Duodenal mucosa (tissue), 2 donors: ENCODE results near the gene RACK1.
A peak's percentile ranks its signal among the peaks of the same experiment; 100 is the strongest.

Source experiments
- H3K27ac ChIP-seq: one replicate; pipeline ENCODE4 v1.7.0; 2013; ENCODE audit warnings: low read depth, low read length
- H3K27me3 ChIP-seq, 2 donors: one replicate each; pipeline ENCODE4 v1.7.0; 2013; ENCODE audit warnings: low read length in 2 of 2, control low read depth in 1 of 2; ENCODE audit not compliant: insufficient read depth in 2 of 2, control insufficient read depth in 1 of 2
- H3K36me3 ChIP-seq, 2 donors: one replicate each; pipeline ENCODE4 v1.7.0; 2013; ENCODE audit warnings: low read length in 2 of 2, control low read depth in 1 of 2; ENCODE audit not compliant: insufficient read depth in 2 of 2, control insufficient read depth in 1 of 2
- H3K4me1 ChIP-seq, 2 donors: one replicate each; pipeline ENCODE4 v1.7.0; 2013; ENCODE audit warnings: low read length in 2 of 2, control low read depth in 1 of 2; ENCODE audit not compliant: insufficient read depth in 2 of 2, control insufficient read depth in 1 of 2
- H3K4me3 ChIP-seq, 2 donors: one replicate each; pipeline ENCODE4 v1.7.0; 2013; ENCODE audit warnings: low read length in 2 of 2, low read depth in 1 of 2
- H3K9ac ChIP-seq, 2 donors: one replicate each; pipeline ENCODE4 v1.7.0; 2013; ENCODE audit warnings: low read length in 2 of 2, low read depth in 1 of 2
- H3K9me3 ChIP-seq, 2 donors: one replicate each; pipeline ENCODE4 v1.7.0; 2013; ENCODE audit warnings: low read length in 2 of 2, control low read depth in 1 of 2; ENCODE audit not compliant: control insufficient read depth in 1 of 2

Gene RACK1

DNA sequence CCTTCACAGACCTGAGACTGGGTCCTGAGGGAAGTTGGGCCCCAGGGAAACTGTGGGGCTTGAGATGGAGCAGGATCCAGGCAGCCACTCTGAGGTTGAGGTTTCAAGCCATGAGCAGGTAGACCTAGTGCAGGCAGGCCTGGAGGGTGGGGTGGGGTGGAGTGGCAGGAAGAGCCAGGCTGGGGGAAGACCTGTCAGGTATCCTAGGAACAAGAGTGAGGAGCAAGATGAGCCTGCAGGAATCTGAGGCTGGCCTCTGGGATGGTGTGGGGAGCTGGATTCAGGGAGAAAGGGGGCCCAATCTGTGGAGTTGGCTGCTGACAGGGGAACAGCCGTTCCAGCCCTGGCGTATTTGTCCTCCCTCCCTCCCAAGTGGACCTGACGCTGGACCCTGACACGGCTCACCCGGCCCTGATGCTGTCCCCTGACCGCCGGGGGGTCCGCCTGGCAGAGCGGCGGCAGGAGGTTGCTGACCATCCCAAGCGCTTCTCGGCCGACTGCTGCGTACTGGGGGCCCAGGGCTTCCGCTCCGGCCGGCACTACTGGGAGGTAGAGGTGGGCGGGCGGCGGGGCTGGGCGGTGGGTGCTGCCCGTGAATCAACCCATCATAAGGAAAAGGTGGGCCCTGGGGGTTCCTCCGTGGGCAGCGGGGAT, 9.8 kb downstream of the RACK1 start:
- H3K36me3 ChIP-seq: peaks cover 50 to 85% of the 10 kb centered on the region in 2 donors

DNA sequence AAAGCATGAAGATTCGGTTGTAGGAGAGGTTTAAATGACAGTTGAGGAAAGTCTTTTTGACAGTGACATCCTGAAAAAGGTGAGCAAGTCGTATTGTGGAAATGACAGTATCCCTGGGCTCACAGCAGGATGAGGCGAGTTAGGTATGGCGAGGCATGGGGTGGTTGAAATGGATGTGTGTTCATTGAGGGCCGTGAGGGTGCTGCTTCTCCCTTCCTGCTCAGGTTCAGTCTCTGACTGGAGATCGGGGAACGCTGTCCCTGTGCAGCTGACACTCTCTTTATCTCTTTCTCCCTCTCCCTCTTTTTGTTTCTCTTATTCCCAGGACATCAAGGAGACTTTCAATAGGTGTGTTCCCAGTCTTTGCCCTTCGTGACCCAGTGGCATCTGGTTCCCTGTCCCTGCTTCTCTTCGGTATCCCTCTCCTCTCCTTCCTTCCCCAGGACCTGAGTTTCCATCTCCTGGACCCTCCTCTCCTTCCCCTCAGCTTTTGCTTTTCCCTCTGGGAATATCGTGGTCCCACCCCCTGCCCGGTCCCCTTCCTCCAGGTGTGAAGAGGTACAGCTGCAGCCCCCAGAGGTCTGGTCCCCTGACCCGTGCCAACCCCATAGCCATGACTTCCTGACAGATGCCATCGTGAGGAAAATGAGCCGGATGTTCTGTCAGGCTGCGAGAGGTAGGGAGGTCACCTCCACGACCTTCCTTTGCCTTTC, 10.5 kb downstream of the RACK1 start:
- no peaks in the 10 kb centered on the region for H3K27me3 ChIP-seq
- H3K27ac ChIP-seq: no peak overlapping the region
- H3K4me1 ChIP-seq: no peaks in the 10 kb centered on the region
- no peak overlapping the region for H3K9ac ChIP-seq
- peaks cover 46 to 78% of the 10 kb centered on the region in 2 donors for H3K36me3 ChIP-seq
- no peak overlapping the region for H3K4me3 ChIP-seq
- H3K9me3 ChIP-seq: no peaks in the 10 kb centered on the region

More for the DNA sequence above, 9.8 kb downstream of the RACK1 start:
- Histone ChIP-seq H3K27ac (no peak overlapping the region), H3K9me3 (no peaks in the 10 kb centered on the region), H3K4me1 (no peaks in the 10 kb centered on the region), H3K4me3 (no peak overlapping the region), H3K9ac (no peak overlapping the region), H3K27me3 (no peaks in the 10 kb centered on the region)

DNA sequence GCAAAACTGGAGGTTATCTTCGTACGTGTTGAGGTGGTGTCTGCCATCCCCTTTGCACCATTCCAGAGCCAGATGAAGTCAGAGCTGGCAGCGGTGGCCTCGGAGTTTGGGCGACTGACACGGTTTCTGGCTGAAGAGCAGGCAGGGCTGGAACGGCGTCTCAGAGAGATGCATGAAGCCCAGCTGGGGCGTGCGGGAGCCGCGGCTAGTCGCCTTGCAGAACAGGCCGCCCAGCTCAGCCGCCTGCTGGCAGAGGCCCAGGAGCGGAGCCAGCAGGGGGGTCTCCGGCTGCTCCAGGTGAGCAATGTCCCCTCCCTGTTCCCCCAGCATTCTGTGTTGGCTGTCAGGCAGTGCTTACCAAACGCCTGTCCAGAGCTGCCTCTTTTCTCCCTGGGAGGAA, 11.1 kb downstream of the RACK1 start:
- H3K27ac ChIP-seq: no peak overlapping the region

GRCh38 chr5:181231432-181231831, 12.3 kb downstream of the RACK1 start:
- no peaks in the 10 kb centered on the region for H3K27me3 ChIP-seq
- no peak overlapping the region for H3K4me3 ChIP-seq
- H3K9me3 ChIP-seq: no peaks in the 10 kb centered on the region
- H3K27ac ChIP-seq: no peak overlapping the region
- no peaks in the 10 kb centered on the region for H3K4me1 ChIP-seq
- no peak overlapping the region for H3K9ac ChIP-seq
- H3K36me3 ChIP-seq: peaks cover 28 to 60% of the 10 kb centered on the region in 2 donors

More for the DNA sequence above, 11.1 kb downstream of the RACK1 start:
- no peak overlapping the region for H3K9ac ChIP-seq
- no peaks in the 10 kb centered on the region for H3K9me3 ChIP-seq
- no peaks in the 10 kb centered on the region for H3K27me3 ChIP-seq
- no peak overlapping the region for H3K4me3 ChIP-seq
- no peaks in the 10 kb centered on the region for H3K4me1 ChIP-seq
- H3K36me3 ChIP-seq: peaks cover 39 to 71% of the 10 kb centered on the region in 2 donors

- no peaks in the 10 kb centered on the region for H3K4me1 ChIP-seq
- H3K4me3 ChIP-seq: no peak overlapping the region
- no peak overlapping the region for H3K27ac ChIP-seq
- no peak overlapping the region for H3K9ac ChIP-seq
- no peaks in the 10 kb centered on the region for H3K27me3 ChIP-seq
- H3K36me3 ChIP-seq: peaks cover 19 to 51% of the 10 kb centered on the region in 2 donors
- H3K9me3 ChIP-seq: no peaks in the 10 kb centered on the region
These were observed 13.2 kb downstream of the RACK1 start for GRCh38 chr5:181230551-181230950.

DNA sequence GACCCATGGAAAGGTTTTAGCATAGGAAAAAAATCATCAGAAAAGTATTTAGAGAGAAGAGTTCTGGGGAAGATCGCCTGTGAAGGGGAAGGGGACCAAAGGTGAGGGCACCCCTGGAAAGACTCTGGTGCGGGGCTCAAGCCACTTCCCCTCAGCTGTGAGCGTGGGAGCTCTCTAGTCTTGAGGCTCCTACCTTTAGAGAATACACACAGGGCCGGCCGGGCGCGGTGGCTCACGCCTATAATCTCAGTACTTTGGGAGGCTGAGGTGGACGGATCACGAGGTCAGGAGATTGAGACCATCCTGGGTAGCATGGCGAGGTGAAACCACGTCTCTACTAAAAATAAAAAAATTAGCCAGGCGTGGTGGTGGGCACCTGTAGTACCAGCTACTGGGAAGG, 13.7 kb downstream of the RACK1 start:
- no peaks in the 10 kb centered on the region for H3K9me3 ChIP-seq
- no peak overlapping the region for H3K4me3 ChIP-seq
- H3K4me1 ChIP-seq: peaks cover 2% of the 10 kb centered on the region in 2 donors
- H3K27me3 ChIP-seq: no peaks in the 10 kb centered on the region
- H3K27ac ChIP-seq: no peak overlapping the region
- no peak overlapping the region for H3K9ac ChIP-seq
- H3K36me3 ChIP-seq: peaks cover 19 to 45% of the 10 kb centered on the region in 2 donors

GRCh38 chr5:181224390-181225229, 19.1 kb downstream of the RACK1 start:
- H3K9ac ChIP-seq: peak overlapping the region; percentile 80 to 94
- H3K36me3 ChIP-seq: peaks cover 0 to 2% of the 10 kb centered on the region in 2 donors
- no peak overlapping the region for H3K27ac ChIP-seq
- H3K4me3 ChIP-seq: peak overlapping the region; percentile 89 to 94
- no peaks in the 10 kb centered on the region for H3K27me3 ChIP-seq
- H3K4me1 ChIP-seq: peaks cover 16 to 22% of the 10 kb centered on the region in 2 donors
- H3K9me3 ChIP-seq: no peaks in the 10 kb centered on the region

DNA sequence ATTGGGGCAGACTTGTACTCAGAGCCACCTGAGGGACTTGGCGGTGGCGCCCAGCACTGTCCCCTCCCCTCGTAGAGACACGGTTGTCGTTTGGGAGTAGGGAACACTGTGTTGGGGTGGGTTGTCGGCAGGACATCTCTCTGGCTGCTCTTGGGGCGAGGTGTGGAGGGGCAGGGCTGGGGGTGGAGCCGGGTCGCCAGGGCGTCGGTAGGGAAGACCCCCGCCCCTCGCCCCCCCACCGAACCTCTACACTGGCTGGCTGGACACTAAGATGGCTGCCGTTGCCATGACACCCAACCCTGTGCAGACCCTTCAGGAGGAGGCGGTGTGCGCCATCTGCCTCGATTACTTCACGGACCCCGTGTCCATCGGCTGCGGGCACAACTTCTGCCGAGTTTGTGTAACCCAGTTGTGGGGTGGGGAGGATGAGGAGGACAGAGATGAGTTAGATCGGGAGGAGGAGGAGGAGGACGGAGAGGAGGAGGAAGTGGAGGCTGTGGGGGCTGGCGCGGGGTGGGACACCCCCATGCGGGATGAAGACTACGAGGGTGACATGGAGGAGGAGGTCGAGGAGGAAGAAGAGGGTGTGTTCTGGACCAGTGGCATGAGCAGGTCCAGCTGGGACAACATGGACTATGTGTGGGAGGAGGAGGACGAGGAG, 19.8 kb downstream of the RACK1 start:
- peak overlapping the region; percentile 97 for H3K27ac ChIP-seq

DNA sequence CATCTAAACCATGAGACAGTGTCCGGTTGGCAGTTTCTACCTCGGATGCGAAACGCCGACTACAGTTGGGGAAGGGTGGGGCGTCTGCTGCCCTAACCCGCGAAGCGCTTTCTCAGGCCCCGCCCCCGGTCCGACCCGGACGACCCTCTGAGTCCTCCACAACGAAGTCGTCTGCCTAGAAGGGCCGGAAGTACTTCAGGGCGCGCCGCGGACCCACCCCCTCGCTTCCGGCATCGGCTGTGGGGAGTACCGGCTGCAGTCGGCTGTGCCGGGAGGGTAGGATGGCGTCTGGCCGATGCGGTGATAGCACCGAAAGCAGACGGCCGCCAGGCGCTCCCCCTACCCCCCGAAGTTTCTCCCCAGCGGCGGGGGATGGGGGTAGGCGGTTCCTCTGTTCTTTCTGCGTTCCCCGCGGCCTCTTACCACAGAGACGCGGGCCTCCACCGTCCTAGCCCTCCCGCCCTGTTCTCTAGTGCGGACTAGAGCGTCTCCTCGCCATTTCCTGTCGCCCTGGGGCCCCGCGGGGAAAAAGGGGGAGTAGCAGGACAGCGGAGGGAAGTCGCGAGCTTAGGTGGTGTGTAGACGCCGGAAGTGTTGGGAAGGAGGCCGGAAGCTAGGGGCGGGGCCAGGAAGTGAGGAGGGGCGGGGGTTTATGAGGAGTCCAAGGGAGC, 20.5 kb downstream of the RACK1 start, which contains the start of gene TRIM41:
Gene TRIM41 (plus strand): TSS at position 224 of the 671 bp plus-strand sequence. CDS start 719 bp downstream, outside the sequence.
- H3K9me3 ChIP-seq: no peaks in the 10 kb centered on the region

More for the DNA sequence above, 19.8 kb downstream of the RACK1 start:
- peak overlapping the region; percentile 89 to 94 for H3K4me3 ChIP-seq
- H3K4me1 ChIP-seq: peaks cover 16 to 22% of the 10 kb centered on the region in 2 donors
- peak overlapping the region; percentile 80 to 94 for H3K9ac ChIP-seq
- no peaks in the 10 kb centered on the region for H3K27me3 ChIP-seq
- H3K36me3 ChIP-seq: no peaks in the 10 kb centered on the region
- no peaks in the 10 kb centered on the region for H3K9me3 ChIP-seq

More for the DNA sequence above, 20.5 kb downstream of the RACK1 start, which contains the start of gene TRIM41:
- Histone ChIP-seq H3K4me1 (peaks cover 16 to 22% of the 10 kb centered on the region in 2 donors), H3K27ac (peak within 1 kb of the TSS; percentile 97), H3K9ac (peak within 1 kb of the TSS; percentile 80 to 94), H3K4me3 (peak within 1 kb of the TSS; percentile 89 to 94), H3K27me3 (no peaks in the 10 kb centered on the region), H3K36me3 (no peaks in the 10 kb centered on the region)
